Amniotic epithelial cell (primary cell): ENCODE measurements around the gene GBP7.
"Not testable (repeated sequence)": the region's sequence is repeated elsewhere in the genome, so short reads cannot be mapped to it uniquely, and the experiment has no call there.

Experiments
- DNase-seq: peaks from one replicate; pipeline ENCODE4 v3.0.0-alpha.2; 2010; ENCODE audit warnings: low read depth

GBP7 gene

GRCh38 chr1:89170170-89171066 is 5.4 kb downstream of the GBP7 start:
- no peak for DNase-seq

- DNase-seq, result no peak
These were observed 6.6 kb downstream of the GBP7 start for GRCh38 chr1:89169166-89169565.

GRCh38 chr1:89167590-89168230 is 8.1 kb downstream of the GBP7 start:
- no peak for DNase-seq

- no peak for DNase-seq
These were observed 9.1 kb downstream of the GBP7 start for GRCh38 chr1:89166705-89167104.

- no peak for DNase-seq
These were observed 10.0 kb downstream of the GBP7 start for GRCh38 chr1:89165811-89166210.

- DNase-seq, result no peak
These were observed 24.8 kb downstream of the GBP7 start for GRCh38 chr1:89151047-89151446.

- DNase-seq, result no peak
These were observed 25.8 kb downstream of the GBP7 start for GRCh38 chr1:89149976-89150375.

GRCh38 chr1:89149229-89149628 is 26.6 kb downstream of the GBP7 start:
- DNase-seq, result peak; percentile 51

- DNase-seq, result no peak
These were observed 27.8 kb downstream of the GBP7 start for GRCh38 chr1:89147678-89148658.

GRCh38 chr1:89146721-89147120 is 29.1 kb downstream of the GBP7 start:
- DNase-seq, result no peak

- DNase-seq, result no peak
These were observed 32.3 kb downstream of the GBP7 start for GRCh38 chr1:89143484-89143883.

- no peak for DNase-seq
These were observed 33.6 kb downstream of the GBP7 start for GRCh38 chr1:89142160-89142559.

GRCh38 chr1:89133747-89134146 is 42.1 kb downstream of the GBP7 start:
- DNase-seq, result no peak

GRCh38 chr1:89130716-89131115 is 45.1 kb downstream of the GBP7 start:
- DNase-seq, result peak; percentile 75

- DNase-seq, result no peak
These were observed 45.9 kb downstream of the GBP7 start for GRCh38 chr1:89129911-89130310.

- DNase-seq, result not testable (repeated sequence)
These were observed 47.8 kb downstream of the GBP7 start for GRCh38 chr1:89128003-89128458.

GRCh38 chr1:89126602-89127565 is 48.9 kb downstream of the GBP7 start:
- peak; percentile 36 for DNase-seq

- peak; percentile 91 for DNase-seq
These were observed 49.8 kb downstream of the GBP7 start, which contains the start of gene GBP2 for GRCh38 chr1:89125913-89126580. Gene GBP2 (minus strand): TSS chr1:89126114. CDS start chr1:89121966, 4,148 bp downstream.

GRCh38 chr1:89125240-89125912 is 50.4 kb downstream of the GBP7 start:
- peak; percentile 10 for DNase-seq

GRCh38 chr1:89121641-89122040 is 54.2 kb downstream of the GBP7 start:
- DNase-seq, result no peak
